NOMO-1 (cell line): ENCODE measurements around the gene PMM2.
"Not testable (repeated sequence)": the region's sequence is repeated elsewhere in the genome, so short reads cannot be mapped to it uniquely, and the experiment has no call there.

Experiments
- DNase-seq, 2 experiments: peaks; one replicate each; lab custom pipeline; 2025; ENCODE audit not compliant: unreplicated experiment in 2 of 2; lab: John Stamatoyannopoulos, UW

PMM2 gene

DNA sequence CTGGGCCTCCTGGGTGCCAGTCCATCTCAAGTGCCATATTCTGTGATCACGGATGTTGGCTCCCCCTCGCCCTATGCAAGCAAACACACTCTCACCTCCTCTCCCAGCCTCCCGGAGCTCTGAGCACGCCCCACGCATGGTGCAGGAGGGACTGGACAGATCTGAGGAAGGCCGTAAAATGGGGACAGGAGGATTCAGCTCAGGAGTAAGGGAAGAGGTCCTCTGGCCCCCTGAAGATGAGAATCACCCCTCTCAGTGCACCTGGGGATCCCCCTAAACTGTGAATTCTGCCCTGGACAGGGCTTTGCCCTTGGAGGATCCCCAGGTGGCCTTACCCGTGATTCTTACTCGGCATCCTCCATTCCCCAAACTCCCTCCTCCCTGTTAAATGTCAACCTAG lies 15.8 kb upstream of the PMM2 start:
- no peak for DNase-seq

DNA sequence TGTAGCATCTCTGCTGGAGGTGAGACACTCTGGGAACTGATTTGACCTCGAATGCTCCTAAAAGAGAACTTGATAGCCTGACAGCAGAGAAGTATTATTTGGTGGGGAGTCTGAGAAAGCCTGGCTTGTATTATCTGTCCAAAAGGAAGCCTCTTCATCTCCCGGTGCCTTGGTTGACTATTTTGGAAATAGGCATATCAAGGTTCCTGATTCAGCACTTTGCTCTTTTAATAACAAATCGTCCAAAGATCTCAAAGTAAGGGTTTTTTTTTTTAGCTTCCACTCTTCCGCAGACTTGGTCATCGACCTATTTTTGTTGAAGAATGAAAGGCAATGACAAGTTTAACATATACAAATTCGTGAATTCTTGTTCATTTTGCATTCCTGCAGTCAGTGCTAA lies 15.0 kb upstream of the PMM2 start:
- no peak for DNase-seq

DNA sequence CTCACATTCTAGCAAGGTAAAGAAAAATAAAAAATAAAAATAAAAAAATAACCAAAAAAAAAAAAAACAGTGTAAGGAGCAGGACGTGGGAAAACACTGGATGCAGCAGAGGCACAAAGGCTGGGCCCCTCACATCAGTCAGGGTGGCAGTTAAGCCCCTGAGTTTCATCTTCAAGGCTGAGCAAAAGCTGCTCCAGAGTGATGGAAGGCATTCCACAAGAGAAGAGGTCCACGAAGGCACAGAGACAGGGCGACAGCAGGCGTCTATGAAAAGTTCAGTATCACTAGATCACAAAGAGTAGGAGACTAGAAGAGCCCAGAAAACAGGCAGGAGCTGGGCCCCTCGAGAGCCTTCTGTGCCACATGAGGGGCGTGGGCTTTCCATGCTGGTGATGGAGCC lies 12.2 kb upstream of the PMM2 start:
- DNase-seq, result no peak

DNA sequence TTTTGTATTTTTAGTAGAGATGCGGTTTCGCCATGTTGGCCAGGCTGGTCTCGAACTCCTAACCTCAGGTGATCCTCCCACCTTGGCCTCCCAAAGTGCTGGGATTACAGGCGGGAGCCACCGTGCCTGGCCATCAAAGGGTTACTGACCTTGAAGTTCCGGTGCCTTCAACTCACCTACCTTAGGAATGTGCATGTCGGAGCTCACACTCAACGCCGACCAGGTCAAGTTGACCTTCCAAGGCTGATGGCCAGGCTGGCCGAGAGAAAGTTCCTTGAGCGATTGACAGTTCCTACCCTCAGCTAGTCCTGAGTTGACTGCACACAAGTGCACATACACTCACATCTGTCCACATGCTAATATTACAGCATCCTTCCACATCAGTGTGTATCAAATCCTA lies 11.3 kb upstream of the PMM2 start:
- not testable (repeated sequence) for DNase-seq

DNA sequence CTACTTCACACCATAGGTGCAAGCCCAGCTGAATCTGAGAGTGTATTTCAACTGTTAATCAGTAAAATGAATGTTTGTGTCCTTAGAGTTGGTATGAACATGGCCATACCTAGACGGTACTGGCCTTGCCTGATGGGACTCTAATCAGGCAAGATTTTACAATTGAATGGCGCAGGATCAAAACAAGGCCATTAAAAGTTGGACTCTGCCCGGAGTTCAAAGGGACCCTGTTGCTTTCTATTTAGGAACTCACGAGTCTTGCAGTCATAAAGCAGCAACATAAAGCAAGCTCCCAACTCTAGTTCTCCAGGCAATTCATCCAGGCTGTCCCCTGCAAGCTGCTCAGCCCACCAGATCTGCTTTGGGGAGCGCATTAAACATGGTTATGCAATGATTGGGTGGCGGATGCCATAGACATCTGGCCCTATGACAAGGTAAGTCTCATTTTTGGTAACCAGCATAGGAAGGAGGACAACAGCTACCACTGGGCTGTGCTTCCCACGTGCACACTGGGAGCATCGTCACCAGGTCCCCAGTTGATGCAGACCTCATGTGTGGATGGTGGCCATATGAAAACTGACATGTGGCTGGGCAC lies 9.0 kb upstream of the PMM2 start:
- DNase-seq, result no peak

DNA sequence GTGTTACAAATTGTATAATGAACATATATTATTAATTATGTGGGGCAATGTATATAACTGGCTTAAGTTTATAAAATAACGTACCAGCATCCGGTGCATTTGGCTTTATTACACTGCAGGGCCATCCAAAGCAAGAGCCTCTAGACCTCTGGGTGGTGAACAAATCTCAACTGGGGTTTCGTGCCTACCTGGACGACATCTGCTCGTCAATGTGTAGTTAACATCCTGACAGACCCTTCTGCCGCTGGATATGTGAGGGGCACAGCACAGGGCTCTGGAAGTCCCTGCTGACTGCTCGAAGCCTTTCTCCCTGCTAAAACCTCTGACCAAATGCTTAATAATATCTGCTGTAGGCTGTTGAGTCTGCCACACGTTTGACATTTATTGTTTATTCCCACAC lies 2.5 kb upstream of the PMM2 start:
- no peak for DNase-seq

DNA sequence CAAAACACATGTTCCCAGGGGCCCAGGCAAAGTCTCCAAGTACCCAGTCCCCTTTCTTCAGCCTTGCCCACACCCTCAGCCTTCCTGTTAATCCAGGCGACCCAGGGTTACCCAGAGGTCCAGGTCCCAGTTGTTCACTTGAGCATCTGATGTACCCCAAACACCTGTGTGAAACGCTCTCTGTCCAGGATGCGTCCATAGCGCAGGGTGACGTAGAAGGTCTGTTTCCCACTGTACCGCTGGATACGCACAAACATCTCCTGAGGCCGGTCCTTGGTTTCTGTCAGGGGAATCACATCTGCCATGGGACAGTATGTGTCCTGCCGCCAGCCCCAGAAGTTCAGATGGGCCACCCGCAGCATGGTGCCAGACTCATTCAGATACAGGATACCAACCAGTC lies 1.8 kb upstream of the PMM2 start:
- DNase-seq, result no peak

DNA sequence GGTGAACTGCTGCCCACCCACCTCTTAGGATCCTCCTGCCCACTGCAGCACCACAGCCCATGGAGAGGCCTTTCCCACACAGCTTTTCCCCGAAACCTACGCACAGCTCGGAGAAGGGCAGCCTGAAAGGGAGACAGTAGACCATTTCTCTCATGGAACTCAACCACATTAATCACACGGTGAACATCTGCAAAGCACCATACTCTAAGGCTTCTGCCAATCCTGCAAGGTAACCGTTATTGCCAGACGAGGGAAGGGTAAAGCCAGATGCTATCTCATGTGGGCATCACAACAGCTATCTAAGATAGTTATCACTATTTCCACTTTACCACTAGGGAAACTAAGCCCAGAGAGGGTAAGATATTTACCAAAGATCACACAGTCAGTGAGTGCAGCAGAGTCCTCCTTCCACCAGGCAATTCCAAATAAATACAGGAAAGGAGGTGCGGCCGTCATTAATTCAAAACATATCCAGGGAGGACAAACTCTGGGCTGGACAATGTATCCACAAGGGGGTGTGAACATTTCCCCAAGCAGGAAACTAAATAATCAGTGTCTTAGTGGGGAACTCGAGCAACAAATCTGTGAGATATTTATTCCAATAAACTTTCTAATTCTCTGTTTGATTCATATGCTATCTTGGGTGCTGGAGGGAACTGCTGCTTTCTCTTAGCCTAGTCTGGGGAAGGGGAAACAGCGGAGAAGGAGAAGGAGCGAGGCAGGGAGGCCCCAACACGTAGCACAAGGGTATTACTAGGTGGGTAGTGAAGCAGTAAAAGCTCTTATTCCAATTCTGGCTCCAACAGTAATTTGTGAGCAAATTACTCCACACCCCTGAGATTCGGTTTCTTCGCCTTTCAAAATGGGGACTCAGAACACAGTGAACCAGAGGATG lies 923 bp upstream of the PMM2 start:
- DNase-seq, result no peak

DNA sequence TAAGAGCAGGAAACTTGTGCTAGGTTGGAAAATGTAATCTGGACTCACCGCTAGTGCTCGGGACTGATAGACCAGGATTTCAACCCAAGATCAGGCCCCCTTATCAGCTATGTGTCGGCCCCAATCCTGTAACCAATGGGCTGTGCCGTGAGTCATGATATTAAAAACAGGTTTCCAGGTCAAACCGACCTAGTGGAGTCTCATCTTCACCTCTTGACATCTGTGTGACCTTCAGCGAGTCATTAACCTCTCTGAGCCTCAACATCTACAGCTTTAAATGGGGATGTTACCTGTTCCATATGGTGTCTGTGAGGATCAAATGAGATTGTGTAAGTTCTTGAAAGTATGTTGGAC lies 512 bp downstream of the PMM2 start:
- peak in 1 of 2 experiments; percentile 27 for DNase-seq

DNA sequence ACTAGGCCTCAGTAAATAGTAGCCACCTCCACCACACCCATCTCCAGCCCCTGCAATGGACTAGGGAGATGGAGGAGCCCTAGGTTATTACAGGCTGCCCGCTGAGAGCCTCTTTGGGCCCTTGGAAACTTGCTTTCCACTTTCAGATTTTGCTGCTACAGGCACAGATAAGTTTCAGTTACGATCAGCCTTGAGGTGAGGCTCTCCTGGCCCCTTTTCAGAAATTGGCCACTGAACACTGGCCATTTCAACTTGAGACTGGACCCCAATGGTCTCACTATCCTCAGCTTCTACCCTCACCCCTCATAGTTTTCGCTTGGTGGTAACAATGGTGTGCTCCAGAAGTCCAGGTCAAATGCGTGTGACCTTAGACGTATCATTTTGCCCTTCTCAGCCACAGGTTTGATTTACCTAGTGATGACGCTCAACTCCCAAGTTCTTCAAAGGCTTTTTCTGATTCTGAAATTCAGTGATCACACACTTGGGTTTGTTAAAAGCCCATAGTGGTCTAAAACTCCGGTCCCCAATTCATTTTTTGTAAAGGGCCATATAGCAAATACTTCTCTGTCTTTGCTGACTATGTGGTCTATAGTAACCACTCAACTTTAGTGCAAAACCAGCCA lies 1.0 kb downstream of the PMM2 start:
- no peak for DNase-seq

DNA sequence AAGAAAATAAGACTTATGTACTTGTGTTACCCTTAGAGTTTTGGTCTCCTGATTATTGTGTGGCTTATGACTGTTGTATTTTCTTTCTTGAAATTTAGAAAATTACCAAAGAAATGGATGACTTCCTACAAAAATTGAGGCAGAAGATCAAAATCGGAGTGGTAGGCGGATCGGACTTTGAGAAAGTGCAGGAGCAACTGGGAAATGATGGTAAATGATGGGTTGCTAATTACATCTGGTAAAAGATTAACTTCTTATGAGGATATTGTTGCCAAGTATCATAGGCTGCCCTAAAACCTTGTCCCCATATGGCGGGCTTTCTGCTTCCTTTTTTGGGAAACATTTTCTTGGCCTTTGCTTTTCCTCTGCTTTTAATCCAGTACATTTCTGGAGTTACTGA lies 4.1 kb downstream of the PMM2 start:
- no peak for DNase-seq

DNA sequence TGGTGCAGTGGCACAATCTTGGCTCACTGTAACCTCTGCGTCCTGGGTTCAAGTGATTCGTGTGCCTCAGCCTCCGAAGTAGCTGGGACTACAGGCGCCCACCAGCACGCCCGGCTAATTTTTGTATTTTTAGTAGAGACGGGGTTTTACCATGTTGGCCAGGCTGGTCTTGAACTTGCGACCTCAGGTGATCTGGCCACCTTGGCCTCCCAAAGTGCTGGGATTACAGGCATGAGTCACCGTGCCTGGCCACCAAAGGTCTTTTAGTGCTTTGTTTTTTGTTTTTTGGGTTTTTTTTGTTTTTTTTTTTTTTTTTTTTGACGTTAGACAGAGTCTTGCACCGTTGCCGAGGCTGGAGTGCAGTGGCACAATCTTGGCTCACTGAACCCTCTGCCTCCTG lies 6.1 kb downstream of the PMM2 start:
- not testable (repeated sequence) for DNase-seq

DNA sequence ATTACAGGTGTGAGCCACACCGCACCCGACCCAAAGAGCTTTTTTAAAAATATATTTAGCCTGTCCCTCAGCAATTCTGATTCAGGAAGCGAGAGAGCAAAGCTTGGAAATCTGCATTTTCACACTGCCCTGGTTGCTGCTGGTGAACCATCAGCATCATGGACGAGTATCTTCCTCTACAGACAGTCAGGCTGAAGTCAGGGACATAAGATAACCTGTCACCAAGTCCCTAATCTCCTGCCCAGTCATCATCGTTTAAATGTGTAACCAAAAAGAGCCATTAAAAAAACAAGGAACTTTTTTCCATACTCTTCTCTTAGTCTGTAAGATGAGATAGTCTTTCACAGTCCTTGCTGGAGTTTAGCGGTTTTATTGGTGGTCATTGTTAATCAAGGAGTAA lies 6.7 kb downstream of the PMM2 start:
- no peak for DNase-seq

DNA sequence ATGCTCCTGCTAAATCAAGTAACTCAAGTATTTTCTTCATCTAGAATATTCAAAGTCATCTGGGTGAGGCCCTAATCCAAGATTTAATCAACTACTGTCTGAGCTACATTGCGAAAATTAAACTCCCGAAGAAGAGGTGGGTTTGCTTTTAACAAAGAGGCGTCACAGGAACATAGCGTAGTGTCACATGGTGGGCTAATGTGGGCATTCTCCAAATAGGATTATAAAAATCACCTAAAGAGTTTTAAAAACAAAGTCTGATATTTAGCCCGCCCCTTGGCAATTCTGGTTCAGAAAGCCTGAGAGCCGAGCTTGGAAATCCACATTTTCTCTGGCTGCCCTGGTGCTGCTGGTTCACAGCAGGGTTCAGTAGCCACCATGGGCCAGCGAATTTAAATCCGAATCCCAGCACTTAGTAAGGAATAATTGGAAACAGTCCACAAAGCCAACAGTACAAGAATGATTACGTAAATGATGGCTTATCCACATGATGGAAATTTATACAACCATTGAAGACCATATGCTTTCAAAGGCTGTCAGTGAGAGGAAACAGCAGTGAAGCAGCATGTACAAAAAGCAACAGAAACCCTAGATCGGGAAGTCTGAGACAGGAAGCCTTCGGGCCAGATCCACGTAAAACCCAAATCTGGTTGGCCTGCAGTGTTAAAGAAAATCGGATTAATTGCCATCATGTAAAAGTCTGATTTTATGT lies 8.8 kb downstream of the PMM2 start:
- no peak for DNase-seq

DNA sequence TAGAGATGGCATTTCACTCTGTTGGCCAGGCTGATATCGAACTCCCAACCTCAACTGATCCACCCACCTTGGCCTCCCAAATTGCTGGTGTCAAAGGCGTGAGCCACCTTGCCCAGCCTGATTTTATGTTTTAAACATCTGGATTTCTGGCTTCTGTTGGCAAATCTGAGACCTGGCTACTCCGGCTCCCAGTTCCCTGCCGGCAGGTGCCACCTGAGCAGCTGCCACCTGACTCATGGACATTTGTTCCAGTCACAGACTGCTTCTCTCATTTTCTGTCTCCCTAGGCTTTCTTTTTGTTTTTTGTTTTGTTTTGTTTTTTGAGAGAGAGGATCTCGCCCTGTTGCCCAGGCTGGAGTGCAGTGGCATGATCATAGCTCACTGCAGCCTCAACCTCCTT lies 9.6 kb downstream of the PMM2 start:
- no peak for DNase-seq

DNA sequence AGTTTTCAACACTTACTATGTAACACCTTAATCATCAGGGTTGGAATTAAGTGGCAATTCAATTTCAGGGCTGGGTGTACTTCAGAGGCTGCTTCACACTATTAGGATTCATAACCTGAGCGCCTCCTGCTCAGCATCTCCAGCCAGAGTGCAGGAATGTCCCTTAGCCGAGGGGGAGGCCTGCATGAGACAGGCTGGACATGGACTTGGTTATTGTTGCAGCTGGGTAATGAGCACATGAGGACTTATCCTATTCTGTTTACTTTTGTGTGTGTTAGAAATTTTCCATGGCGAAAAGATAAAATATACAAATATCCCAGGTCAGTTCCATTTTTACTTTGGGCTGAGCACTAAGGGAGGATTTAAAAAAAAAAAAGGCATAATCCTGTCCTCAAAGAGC lies 10.4 kb downstream of the PMM2 start:
- DNase-seq, result no peak

DNA sequence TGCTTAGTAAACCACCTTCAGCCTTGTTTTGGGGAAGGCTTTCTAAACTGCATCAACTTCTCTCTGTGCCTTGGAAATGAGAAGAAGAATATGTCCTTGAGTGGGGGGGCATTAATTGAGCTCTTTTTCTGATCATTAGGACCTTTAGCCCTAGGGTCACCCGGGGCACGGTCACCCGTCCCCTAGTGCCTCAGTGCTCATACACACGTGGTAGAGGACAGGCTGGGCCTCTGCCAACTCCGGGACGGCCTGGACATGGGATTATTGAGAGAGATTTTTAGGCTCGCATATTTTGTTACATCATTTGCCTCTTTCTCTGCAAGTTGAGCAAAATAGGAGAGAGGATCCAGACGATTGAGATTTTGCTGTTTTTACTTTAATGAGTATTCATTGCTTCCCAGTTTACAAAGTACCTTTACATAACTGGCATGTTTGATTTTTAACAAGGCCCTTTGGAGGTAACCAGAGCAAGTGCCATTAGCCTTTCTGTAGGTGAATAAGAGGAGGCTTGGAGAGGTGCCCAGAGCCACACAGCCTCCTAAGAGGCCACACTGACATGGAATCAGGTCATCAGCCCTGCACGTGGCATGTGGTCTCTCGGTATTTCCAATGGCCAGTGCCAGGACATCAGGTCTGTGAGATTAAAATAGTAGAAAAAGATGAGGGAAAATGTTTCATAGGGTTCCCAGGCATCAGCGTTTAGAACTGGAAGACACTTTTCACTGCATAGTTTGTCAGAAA lies 11.1 kb downstream of the PMM2 start:
- no peak for DNase-seq

DNA sequence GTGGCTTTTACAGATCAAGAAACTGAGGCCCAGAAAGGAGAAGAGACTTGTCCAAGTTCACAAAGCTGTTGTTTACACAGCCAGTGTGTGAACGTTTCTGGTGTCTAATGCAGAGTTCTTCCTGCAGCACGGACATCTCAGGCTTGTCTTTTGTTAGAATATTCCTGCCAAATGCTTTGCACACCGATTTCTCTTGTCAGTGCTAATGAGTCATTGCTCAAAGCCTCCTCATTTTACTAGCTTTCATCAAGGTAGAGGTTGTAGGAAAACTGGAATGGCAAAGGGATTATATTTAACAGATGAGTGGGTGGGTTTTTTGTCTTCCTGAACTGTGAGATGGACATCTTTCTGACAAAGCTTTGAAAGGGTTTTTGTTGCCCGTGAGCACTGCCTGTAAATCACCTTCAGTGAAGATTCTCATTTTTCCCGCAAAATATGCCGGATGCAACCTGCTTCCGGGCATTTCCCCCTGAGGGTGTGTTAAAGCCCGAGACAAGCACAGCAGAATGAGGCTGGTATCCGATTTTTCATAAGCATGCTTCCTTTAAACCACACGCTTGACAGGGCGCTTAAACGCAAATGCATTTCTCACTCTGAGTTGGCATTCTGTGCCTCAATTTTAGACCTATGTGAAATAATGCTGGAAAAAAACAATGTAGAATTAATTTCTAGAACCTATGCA lies 14.7 kb downstream of the PMM2 start:
- DNase-seq, result no peak

DNA sequence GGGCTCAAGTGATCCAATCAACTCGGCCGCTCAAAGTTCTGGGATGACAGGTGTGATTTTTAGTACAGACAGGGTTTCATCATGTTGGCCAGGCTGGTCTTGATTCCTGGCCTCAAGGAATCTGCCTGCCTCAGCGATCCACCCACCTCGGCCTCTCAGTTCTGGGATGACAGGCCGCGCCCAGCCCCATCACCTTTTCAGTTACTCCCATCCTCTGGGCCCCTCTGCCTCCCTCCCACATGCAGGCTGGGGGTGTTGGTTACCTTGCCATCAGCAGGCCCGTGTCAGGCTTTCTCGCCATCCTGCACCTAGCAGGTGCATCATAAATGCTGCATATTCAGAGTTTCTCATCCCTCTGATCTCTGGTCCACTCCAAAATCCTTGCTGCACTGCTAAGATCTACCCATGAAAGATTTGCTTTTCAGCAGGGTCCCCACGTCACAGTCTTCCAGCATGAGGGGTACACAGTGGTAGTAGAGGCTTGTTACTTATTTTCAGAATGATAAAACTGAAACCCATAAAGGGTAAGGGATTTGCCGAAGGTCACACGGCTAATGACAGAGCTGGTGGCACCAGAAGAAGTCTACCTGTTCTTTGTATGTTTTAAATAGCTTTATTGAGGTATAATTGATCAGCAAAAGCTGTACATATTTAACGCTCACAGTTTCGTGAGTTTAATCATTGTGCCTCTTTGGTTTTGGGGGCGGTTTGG lies 16.6 kb downstream of the PMM2 start:
- no peak for DNase-seq
